ENCODE data around the gene DLGAP1. TPM values are rescaled to one million over a fixed set of nuclear protein-coding genes. Genes with fewer than 3 reads are reported as not detected.

Gene DLGAP1
- total and polyA plus RNA-seq, 10 of the 15 experiments (the other 5 are each of a cell fraction or from before 2014, with no cell fraction given) = 0.23 to 27.6 (median 1.9) TPM

GRCh38 chr18:4250141-4250540, 205.0 kb downstream of the DLGAP1 start (continued):
- TF ChIP-seq, protein P1, sequence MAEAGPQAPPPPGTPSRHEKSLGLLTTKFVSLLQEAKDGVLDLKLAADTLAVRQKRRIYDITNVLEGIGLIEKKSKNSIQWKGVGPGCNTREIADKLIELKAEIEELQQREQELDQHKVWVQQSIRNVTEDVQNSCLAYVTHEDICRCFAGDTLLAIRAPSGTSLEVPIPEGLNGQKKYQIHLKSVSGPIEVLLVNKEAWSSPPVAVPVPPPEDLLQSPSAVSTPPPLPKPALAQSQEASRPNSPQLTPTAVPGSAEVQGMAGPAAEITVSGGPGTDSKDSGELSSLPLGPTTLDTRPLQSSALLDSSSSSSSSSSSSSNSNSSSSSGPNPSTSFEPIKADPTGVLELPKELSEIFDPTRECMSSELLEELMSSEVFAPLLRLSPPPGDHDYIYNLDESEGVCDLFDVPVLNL (IDR thresholded peaks at IDR 0.05; ENCODE audit: low read depth, low read length) = no peak
- peak; percentile 72; the same call in 1 of the 2 replicates for TF ChIP-seq MTA2 (IDR thresholded peaks at IDR 0.05; ENCODE audit: low read depth)
- TF ChIP-seq CBX3 (IDR thresholded peaks at IDR 0.05; ENCODE audit: borderline replicate concordance, low read depth) = no peak
- no peak for TF ChIP-seq EGR1 (IDR thresholded peaks at IDR 0.05; ENCODE audit: borderline replicate concordance in 1 of 2, low read depth in 2 of 2, low read length in 2 of 2)
- TF ChIP-seq TCF7 (IDR thresholded peaks at IDR 0.05; ENCODE audit: borderline replicate concordance) = no peak
- TF ChIP-seq PAX5 (IDR thresholded peaks at IDR 0.05; ENCODE audit: borderline replicate concordance, low read depth, low read length) = no peak
- no peak for TF ChIP-seq TBL1XR1 (IDR thresholded peaks at IDR 0.05; ENCODE audit: low read depth, low read length)
- no peak for TF ChIP-seq YBX1 (IDR thresholded peaks at IDR 0.05)
- TF ChIP-seq, protein P2, sequence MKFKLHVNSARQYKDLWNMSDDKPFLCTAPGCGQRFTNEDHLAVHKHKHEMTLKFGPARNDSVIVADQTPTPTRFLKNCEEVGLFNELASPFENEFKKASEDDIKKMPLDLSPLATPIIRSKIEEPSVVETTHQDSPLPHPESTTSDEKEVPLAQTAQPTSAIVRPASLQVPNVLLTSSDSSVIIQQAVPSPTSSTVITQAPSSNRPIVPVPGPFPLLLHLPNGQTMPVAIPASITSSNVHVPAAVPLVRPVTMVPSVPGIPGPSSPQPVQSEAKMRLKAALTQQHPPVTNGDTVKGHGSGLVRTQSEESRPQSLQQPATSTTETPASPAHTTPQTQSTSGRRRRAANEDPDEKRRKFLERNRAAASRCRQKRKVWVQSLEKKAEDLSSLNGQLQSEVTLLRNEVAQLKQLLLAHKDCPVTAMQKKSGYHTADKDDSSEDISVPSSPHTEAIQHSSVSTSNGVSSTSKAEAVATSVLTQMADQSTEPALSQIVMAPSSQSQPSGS (IDR thresholded peaks at IDR 0.05; ENCODE audit: low read length) = no peak
- TF ChIP-seq, protein P3, sequence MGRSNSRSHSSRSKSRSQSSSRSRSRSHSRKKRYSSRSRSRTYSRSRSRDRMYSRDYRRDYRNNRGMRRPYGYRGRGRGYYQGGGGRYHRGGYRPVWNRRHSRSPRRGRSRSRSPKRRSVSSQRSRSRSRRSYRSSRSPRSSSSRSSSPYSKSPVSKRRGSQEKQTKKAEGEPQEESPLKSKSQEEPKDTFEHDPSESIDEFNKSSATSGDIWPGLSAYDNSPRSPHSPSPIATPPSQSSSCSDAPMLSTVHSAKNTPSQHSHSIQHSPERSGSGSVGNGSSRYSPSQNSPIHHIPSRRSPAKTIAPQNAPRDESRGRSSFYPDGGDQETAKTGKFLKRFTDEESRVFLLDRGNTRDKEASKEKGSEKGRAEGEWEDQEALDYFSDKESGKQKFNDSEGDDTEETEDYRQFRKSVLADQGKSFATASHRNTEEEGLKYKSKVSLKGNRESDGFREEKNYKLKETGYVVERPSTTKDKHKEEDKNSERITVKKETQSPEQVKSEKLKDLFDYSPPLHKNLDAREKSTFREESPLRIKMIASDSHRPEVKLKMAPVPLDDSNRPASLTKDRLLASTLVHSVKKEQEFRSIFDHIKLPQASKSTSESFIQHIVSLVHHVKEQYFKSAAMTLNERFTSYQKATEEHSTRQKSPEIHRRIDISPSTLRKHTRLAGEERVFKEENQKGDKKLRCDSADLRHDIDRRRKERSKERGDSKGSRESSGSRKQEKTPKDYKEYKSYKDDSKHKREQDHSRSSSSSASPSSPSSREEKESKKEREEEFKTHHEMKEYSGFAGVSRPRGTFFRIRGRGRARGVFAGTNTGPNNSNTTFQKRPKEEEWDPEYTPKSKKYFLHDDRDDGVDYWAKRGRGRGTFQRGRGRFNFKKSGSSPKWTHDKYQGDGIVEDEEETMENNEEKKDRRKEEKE (IDR thresholded peaks at IDR 0.05) = no peak
- no peak for TF ChIP-seq ESRRA (IDR thresholded peaks at IDR 0.05; ENCODE audit: low read length)
- no peak for TF ChIP-seq BCL11A (IDR thresholded peaks at IDR 0.05; ENCODE audit: low read depth, low read length)
- TF ChIP-seq NRF1 (conservative IDR thresholded peaks at IDR 0.05; ENCODE audit: low read depth, low read length) = no peak
- TF ChIP-seq EED (IDR thresholded peaks at IDR 0.05; ENCODE audit: low read depth) = no peak
- TF ChIP-seq BRCA1 (IDR thresholded peaks at IDR 0.05; ENCODE audit: low read depth, low read length) = no peak
- TF ChIP-seq RAD51 (IDR thresholded peaks at IDR 0.05) = 0 out of 2 replicates have a peak, but pooled peaks have one; percentile 10
- TF ChIP-seq MAX (IDR thresholded peaks at IDR 0.05; ENCODE audit: low read depth, low read length) = no peak
- TF ChIP-seq LARP7 (IDR thresholded peaks at IDR 0.05) = no peak
- no peak for TF ChIP-seq RUNX3 (IDR thresholded peaks at IDR 0.05; ENCODE audit: low read length)
- TF ChIP-seq HCFC1 (IDR thresholded peaks at IDR 0.05; ENCODE audit: low read length) = no peak
- no peak for TF ChIP-seq NFIC (IDR thresholded peaks at IDR 0.05; ENCODE audit: low read depth, low read length)
- no peak for TF ChIP-seq RB1 (IDR thresholded peaks at IDR 0.05; ENCODE audit: borderline replicate concordance)
- TF ChIP-seq, protein P4, sequence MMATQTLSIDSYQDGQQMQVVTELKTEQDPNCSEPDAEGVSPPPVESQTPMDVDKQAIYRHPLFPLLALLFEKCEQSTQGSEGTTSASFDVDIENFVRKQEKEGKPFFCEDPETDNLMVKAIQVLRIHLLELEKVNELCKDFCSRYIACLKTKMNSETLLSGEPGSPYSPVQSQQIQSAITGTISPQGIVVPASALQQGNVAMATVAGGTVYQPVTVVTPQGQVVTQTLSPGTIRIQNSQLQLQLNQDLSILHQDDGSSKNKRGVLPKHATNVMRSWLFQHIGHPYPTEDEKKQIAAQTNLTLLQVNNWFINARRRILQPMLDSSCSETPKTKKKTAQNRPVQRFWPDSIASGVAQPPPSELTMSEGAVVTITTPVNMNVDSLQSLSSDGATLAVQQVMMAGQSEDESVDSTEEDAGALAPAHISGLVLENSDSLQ (IDR thresholded peaks at IDR 0.05) = peak; percentile 55; the same call in 1 of the 2 replicates
- TF ChIP-seq MXI1 (IDR thresholded peaks at IDR 0.05; ENCODE audit: low read depth, low read length) = no peak
- TF ChIP-seq ZNF217 (IDR thresholded peaks at IDR 0.05) = no peak
- TF ChIP-seq PBX3 (IDR thresholded peaks at IDR 0.05; ENCODE audit: insufficient replicate concordance, low read depth, low read length) = no peak
